ENCODE data around the gene NXPH2.

DNA sequence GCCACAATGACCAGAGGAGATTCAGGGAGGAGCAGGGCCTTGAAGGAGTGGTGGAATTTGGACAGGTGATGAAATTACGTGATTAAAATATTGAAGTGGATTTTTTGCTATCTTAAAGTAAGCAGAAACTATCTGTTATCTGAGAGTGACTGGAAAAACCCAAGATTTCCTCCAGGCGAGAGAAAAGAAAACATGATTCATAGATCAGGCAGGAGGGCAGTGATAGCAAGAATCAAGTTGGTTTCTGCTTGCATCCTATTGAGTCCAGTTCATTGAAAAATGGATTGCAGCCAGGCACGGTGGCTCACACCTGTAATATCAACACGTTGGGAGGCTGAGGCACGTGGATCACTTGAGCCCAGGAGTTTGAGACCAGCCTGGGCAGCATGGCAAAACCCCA, 127.8 kb downstream of the NXPH2 start:
- TF ChIP-seq POLR2AphosphoS5 (IDR thresholded peaks at IDR 0.05; ENCODE audit: low read depth, low read length) (no peak), SIN3A (IDR thresholded peaks at IDR 0.05; ENCODE audit: borderline replicate concordance, insufficient read depth, low read length) (no peak)
- TF ChIP-seq, protein P1, sequence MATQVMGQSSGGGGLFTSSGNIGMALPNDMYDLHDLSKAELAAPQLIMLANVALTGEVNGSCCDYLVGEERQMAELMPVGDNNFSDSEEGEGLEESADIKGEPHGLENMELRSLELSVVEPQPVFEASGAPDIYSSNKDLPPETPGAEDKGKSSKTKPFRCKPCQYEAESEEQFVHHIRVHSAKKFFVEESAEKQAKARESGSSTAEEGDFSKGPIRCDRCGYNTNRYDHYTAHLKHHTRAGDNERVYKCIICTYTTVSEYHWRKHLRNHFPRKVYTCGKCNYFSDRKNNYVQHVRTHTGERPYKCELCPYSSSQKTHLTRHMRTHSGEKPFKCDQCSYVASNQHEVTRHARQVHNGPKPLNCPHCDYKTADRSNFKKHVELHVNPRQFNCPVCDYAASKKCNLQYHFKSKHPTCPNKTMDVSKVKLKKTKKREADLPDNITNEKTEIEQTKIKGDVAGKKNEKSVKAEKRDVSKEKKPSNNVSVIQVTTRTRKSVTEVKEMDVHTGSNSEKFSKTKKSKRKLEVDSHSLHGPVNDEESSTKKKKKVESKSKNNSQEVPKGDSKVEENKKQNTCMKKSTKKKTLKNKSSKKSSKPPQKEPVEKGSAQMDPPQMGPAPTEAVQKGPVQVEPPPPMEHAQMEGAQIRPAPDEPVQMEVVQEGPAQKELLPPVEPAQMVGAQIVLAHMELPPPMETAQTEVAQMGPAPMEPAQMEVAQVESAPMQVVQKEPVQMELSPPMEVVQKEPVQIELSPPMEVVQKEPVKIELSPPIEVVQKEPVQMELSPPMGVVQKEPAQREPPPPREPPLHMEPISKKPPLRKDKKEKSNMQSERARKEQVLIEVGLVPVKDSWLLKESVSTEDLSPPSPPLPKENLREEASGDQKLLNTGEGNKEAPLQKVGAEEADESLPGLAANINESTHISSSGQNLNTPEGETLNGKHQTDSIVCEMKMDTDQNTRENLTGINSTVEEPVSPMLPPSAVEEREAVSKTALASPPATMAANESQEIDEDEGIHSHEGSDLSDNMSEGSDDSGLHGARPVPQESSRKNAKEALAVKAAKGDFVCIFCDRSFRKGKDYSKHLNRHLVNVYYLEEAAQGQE (IDR thresholded peaks at IDR 0.05; ENCODE audit: insufficient read depth in 1 of 2, low read depth in 2 of 2, low read length in 2 of 2) = no peak

Measured in PFSK-1 (cell line).